Sciatic nerve (tissue), 2 donors: ENCODE measurements around the gene ORAI1. TPM values are rescaled to one million over a fixed set of nuclear protein-coding genes. Genes with fewer than 3 reads are reported as not detected.
A peak's percentile ranks its signal among the peaks of the same experiment; 100 is the strongest.
"Not testable (repeated sequence)": the region's sequence is repeated elsewhere in the genome, so short reads cannot be mapped to it uniquely, and the experiment has no call there.

Source experiments
- ATAC-seq: fragments of 200-7000 bp; cut with Tn5 transposase; one replicate; pipeline ENCODE4 v1.9.1; 2020; ENCODE audit warnings: mild to moderate bottlenecking, moderate library complexity
- DNase-seq: peaks from one replicate; pipeline ENCODE4 v3.0.0-alpha.2; 2020; ENCODE audit warnings: low spot score
- intact Hi-C: fragments of 100-400 bp; cut with DNase I; formaldehyde crosslinking; loops from one replicate; pipeline ENCODE4 v1.14.2; 2022
- total RNA-seq: library from RNA; stranded (reverse); fragmentation: NEBNext Ultra II Directional; extraction: Animal tissue kit (Norgen Biotek cat#: 25700); gene quantifications from one replicate; pipeline ENCODE4 v1.2.1, GENCODE V29; 2021
- donor health status: DM: no; HTN: no; CAD: no.
- donor health status: DM: no; HTN: no; CAD: no.

The ORAI1 gene
- total RNA-seq, 1 donor from 2014 or later, result 14.0 TPM

GRCh38 chr12:121637231-121637914 lies 11.0 kb downstream of the ORAI1 start:
- peak; percentile 47 for ATAC-seq
- no peak for DNase-seq
- intact Hi-C loops, result no loop called here

- intact Hi-C loops, result no loop called here
- ATAC-seq (no peak), DNase-seq (no peak)
These were observed 12.2 kb downstream of the ORAI1 start for GRCh38 chr12:121638298-121639202.

- no peak for ATAC-seq
- DNase-seq, result no peak
- intact Hi-C loops, result no loop called here
These were observed 15.0 kb downstream of the ORAI1 start for GRCh38 chr12:121641343-121641630.

- ATAC-seq (no peak), DNase-seq (no peak)
- intact Hi-C loops, result no loop called here
These were observed 22.2 kb downstream of the ORAI1 start for GRCh38 chr12:121648458-121649028.

GRCh38 chr12:121649322-121649721 lies 23.0 kb downstream of the ORAI1 start:
- ATAC-seq (no peak), DNase-seq (no peak)
- intact Hi-C loops, result no loop called here

GRCh38 chr12:121649819-121650353 lies 23.6 kb downstream of the ORAI1 start:
- ATAC-seq (no peak), DNase-seq (no peak)
- intact Hi-C loops, result no loop called here

GRCh38 chr12:121651320-121651719 lies 25.0 kb downstream of the ORAI1 start:
- DNase-seq (no peak), ATAC-seq (no peak)
- intact Hi-C loops, result no loop called here

GRCh38 chr12:121652767-121653497 lies 26.6 kb downstream of the ORAI1 start:
- ATAC-seq (no peak), DNase-seq (no peak)
- intact Hi-C loops, result no loop called here

GRCh38 chr12:121653999-121654398 lies 27.7 kb downstream of the ORAI1 start:
- no peak for ATAC-seq
- intact Hi-C loops, result no loop called here
- no peak for DNase-seq

GRCh38 chr12:121656122-121656521 lies 29.8 kb downstream of the ORAI1 start:
- DNase-seq (no peak), ATAC-seq (no peak)
- intact Hi-C loops, result no loop called here

- ATAC-seq (no peak), DNase-seq (no peak)
- intact Hi-C loops, result no loop called here
These were observed 31.1 kb downstream of the ORAI1 start for GRCh38 chr12:121657305-121658008.

- intact Hi-C loops, ATAC-seq, DNase-seq: not testable (repeated sequence)
These were observed 35.2 kb downstream of the ORAI1 start for GRCh38 chr12:121661353-121662105.

GRCh38 chr12:121663610-121663929 lies 37.2 kb downstream of the ORAI1 start:
- DNase-seq (no peak), ATAC-seq (no peak)
- intact Hi-C loops, result no loop called here

- DNase-seq, ATAC-seq: not testable (repeated sequence)
- intact Hi-C loops, result loop anchor here (5.0 kb wide), 1 partner anchor 115 kb away; no protein-coding TSS in a partner anchor
These were observed 40.5 kb downstream of the ORAI1 start for GRCh38 chr12:121666829-121667228.

GRCh38 chr12:121668750-121669520 lies 42.6 kb downstream of the ORAI1 start:
- no peak for ATAC-seq
- no peak for DNase-seq
- intact Hi-C loops, result loop anchor here (5.0 kb wide), 1 partner anchor 117 kb away; no protein-coding TSS in a partner anchor

- intact Hi-C loops, result loop anchor here (5.0 kb wide), 1 partner anchor 117 kb away; no protein-coding TSS in a partner anchor
- DNase-seq (no peak), ATAC-seq (no peak)
These were observed 43.2 kb downstream of the ORAI1 start, which contains the start of gene MORN3 for GRCh38 chr12:121669521-121669900. MORN3 (minus strand) TSS chr12:121669654; CDS start chr12:121669483, 171 bp downstream.

GRCh38 chr12:121673013-121673511 lies 46.7 kb downstream of the ORAI1 start:
- ATAC-seq, result peak; percentile 71
- DNase-seq, result no peak
- intact Hi-C loops, result loop anchor here (2.0 kb wide), 1 partner anchor 46 kb away; the partner anchor contains the start of gene ORAI1
